ENCODE measurements around the gene CERS6.

DNA sequence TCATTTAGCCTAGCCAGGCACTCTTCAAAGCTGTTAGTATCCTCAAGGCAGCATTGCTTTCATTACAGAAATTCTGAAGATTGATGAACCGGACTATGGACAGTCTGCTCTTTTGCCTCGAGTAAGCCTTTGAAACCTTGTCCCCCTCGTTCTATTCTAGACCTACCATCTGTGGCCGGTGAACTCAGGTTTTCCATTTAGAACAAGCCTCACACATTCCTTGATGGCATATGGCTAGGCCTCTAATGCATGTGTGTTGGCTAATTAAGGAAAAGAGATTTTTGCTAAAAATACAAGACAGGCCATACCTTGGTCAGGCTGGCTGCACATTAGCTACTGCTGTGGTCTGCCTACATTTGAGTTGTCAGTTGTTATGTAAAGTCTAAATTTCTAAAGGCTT is 111.8 kb downstream of the CERS6 start:
- TF ChIP-seq, protein P1, sequence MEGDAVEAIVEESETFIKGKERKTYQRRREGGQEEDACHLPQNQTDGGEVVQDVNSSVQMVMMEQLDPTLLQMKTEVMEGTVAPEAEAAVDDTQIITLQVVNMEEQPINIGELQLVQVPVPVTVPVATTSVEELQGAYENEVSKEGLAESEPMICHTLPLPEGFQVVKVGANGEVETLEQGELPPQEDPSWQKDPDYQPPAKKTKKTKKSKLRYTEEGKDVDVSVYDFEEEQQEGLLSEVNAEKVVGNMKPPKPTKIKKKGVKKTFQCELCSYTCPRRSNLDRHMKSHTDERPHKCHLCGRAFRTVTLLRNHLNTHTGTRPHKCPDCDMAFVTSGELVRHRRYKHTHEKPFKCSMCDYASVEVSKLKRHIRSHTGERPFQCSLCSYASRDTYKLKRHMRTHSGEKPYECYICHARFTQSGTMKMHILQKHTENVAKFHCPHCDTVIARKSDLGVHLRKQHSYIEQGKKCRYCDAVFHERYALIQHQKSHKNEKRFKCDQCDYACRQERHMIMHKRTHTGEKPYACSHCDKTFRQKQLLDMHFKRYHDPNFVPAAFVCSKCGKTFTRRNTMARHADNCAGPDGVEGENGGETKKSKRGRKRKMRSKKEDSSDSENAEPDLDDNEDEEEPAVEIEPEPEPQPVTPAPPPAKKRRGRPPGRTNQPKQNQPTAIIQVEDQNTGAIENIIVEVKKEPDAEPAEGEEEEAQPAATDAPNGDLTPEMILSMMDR (IDR thresholded peaks at IDR 0.05), result no peak
- TF ChIP-seq ZFX (IDR thresholded peaks at IDR 0.05; ENCODE audit: borderline replicate concordance), result no peak

Measured in 22Rv1 (cell line).